ENCODE measurements around the gene DFFB.
A peak's percentile ranks its signal among the peaks of the same experiment; 100 is the strongest.

DFFB gene

GRCh38 chr1:3851292-3851691 is 6.0 kb upstream of the DFFB start:
- Histone ChIP-seq H3K4me1 (ENCODE audit: insufficient read depth, low read length, poor library complexity, severe bottlenecking) (peaks cover 22% of the 10 kb centered on the region), H3K27me3 (ENCODE audit: insufficient read depth, low read length, poor library complexity, severe bottlenecking) (no peaks in the 10 kb centered on the region), H3K4me3 (ENCODE audit: low read length, poor library complexity, severe bottlenecking) (no peak overlapping the region), H3K4me2 (ENCODE audit: low read depth, low read length, poor library complexity, severe bottlenecking) (no peak overlapping the region), H3K36me3 (ENCODE audit: insufficient read depth, low read length) (peaks cover 21% of the 10 kb centered on the region; the same call in 1 of the 2 replicates), H3K9me2 (replicated peaks; ENCODE audit: low read depth, low read length) (no peaks in the 10 kb centered on the region), H3K79me2 (ENCODE audit: insufficient read depth, low read length) (peaks cover 30% of the 10 kb centered on the region), H2AFZ (ENCODE audit: low read length) (no peak overlapping the region), H3K9ac (ENCODE audit: low read depth, low read length, poor library complexity, severe bottlenecking) (no peak overlapping the region), H4K20me1 (ENCODE audit: insufficient read depth, low read length, poor library complexity, severe bottlenecking) (peaks cover 9% of the 10 kb centered on the region), H3F3A (ENCODE audit: low read depth) (no peaks in the 10 kb centered on the region), H3K9me3 (ENCODE audit: insufficient read depth, low read depth, low read length) (no peaks in the 10 kb centered on the region)
- no peak for TF ChIP-seq EZH2phosphoT487 (IDR thresholded peaks at IDR 0.05; ENCODE audit: borderline replicate concordance)
- TF ChIP-seq CTCF (conservative IDR thresholded peaks at IDR 0.05; ENCODE audit: low read length) = no peak

GRCh38 chr1:3852091-3852490 is 5.2 kb upstream of the DFFB start:
- Histone ChIP-seq H3K79me2 (ENCODE audit: insufficient read depth, low read length) (peaks cover 33% of the 10 kb centered on the region), H3K9ac (ENCODE audit: low read depth, low read length, poor library complexity, severe bottlenecking) (no peak overlapping the region), H3K4me1 (ENCODE audit: insufficient read depth, low read length, poor library complexity, severe bottlenecking) (peaks cover 22% of the 10 kb centered on the region), H3K36me3 (ENCODE audit: insufficient read depth, low read length) (peaks cover 20% of the 10 kb centered on the region; the same call in 1 of the 2 replicates), H3K4me2 (ENCODE audit: low read depth, low read length, poor library complexity, severe bottlenecking) (no peak overlapping the region), H3F3A (ENCODE audit: low read depth) (no peaks in the 10 kb centered on the region), H3K4me3 (ENCODE audit: low read length, poor library complexity, severe bottlenecking) (no peak overlapping the region), H2AFZ (ENCODE audit: low read length) (no peak overlapping the region), H3K9me3 (ENCODE audit: insufficient read depth, low read depth, low read length) (no peaks in the 10 kb centered on the region), H4K20me1 (ENCODE audit: insufficient read depth, low read length, poor library complexity, severe bottlenecking) (peaks cover 9% of the 10 kb centered on the region), H3K27me3 (ENCODE audit: insufficient read depth, low read length, poor library complexity, severe bottlenecking) (no peaks in the 10 kb centered on the region), H3K9me2 (replicated peaks; ENCODE audit: low read depth, low read length) (no peaks in the 10 kb centered on the region)
- TF ChIP-seq CTCF (conservative IDR thresholded peaks at IDR 0.05; ENCODE audit: low read length) (no peak), EZH2phosphoT487 (IDR thresholded peaks at IDR 0.05; ENCODE audit: borderline replicate concordance) (no peak)

- no peak overlapping the region for H3K4me3 ChIP-seq (ENCODE audit: low read length, poor library complexity, severe bottlenecking)
- H3F3A ChIP-seq (ENCODE audit: low read depth) = no peaks in the 10 kb centered on the region
- TF ChIP-seq CTCF (conservative IDR thresholded peaks at IDR 0.05; ENCODE audit: low read length) = no peak
- TF ChIP-seq EZH2phosphoT487 (IDR thresholded peaks at IDR 0.05; ENCODE audit: borderline replicate concordance) = no peak
- peak overlapping the region; percentile 11 for H3K9ac ChIP-seq (ENCODE audit: low read depth, low read length, poor library complexity, severe bottlenecking)
- peaks cover 14% of the 10 kb centered on the region; the same call in 1 of the 2 replicates for H3K36me3 ChIP-seq (ENCODE audit: insufficient read depth, low read length)
- no peaks in the 10 kb centered on the region for H3K9me2 ChIP-seq (replicated peaks; ENCODE audit: low read depth, low read length)
- H3K4me1 ChIP-seq (ENCODE audit: insufficient read depth, low read length, poor library complexity, severe bottlenecking) = peaks cover 26% of the 10 kb centered on the region
- H3K79me2 ChIP-seq (ENCODE audit: insufficient read depth, low read length) = peaks cover 38% of the 10 kb centered on the region
- H2AFZ ChIP-seq (ENCODE audit: low read length) = no peak overlapping the region
- H3K27me3 ChIP-seq (ENCODE audit: insufficient read depth, low read length, poor library complexity, severe bottlenecking) = no peaks in the 10 kb centered on the region
- H3K9me3 ChIP-seq (ENCODE audit: insufficient read depth, low read depth, low read length) = no peaks in the 10 kb centered on the region
- peaks cover 9% of the 10 kb centered on the region for H4K20me1 ChIP-seq (ENCODE audit: insufficient read depth, low read length, poor library complexity, severe bottlenecking)
- peak overlapping the region; percentile 11 for H3K4me2 ChIP-seq (ENCODE audit: low read depth, low read length, poor library complexity, severe bottlenecking)
Measured at GRCh38 chr1:3852711-3853485, 4.4 kb upstream of the DFFB start.
